HL-60 (cell line): ENCODE measurements around the gene SLC49A3.

Source experiments
- DNase-seq, 2 experiments: peaks; one replicate each; pipeline ENCODE4 v3.0.0-alpha.2; 2010 to 2020; ENCODE audit warnings: low read depth in 1 of 2, low spot score in 1 of 2
- H3K27ac ChIP-seq: fragments of 250-450 bp; sonication (Bioruptor Pico); replicated peaks from 2 replicates; pipeline ENCODE4 v1.5.1; 2020; ENCODE audit warnings: mild to moderate bottlenecking, moderate library complexity
- H3K27me3 ChIP-seq: fragments of 250-450 bp; sonication (Bioruptor Pico); 2 replicates; pipeline ENCODE4 v1.5.1; 2021; ENCODE audit warnings: mild to moderate bottlenecking, moderate library complexity; ENCODE audit not compliant: insufficient read depth, poor library complexity, severe bottlenecking
- H3K4me3 ChIP-seq: replicated peaks from 2 replicates; pipeline ENCODE4 v1.5.1; 2011; ENCODE audit warnings: mild to moderate bottlenecking, control low read depth, low read length; ENCODE audit not compliant: insufficient read depth
- CTCF ChIP-seq: IDR thresholded peaks from one replicate; pipeline ENCODE4 v1.5.1; 2011; ENCODE audit warnings: low read length, control low read depth, inconsistent platforms; ENCODE audit not compliant: insufficient read depth
- GABPA ChIP-seq: IDR thresholded peaks from 2 replicates; pipeline ENCODE4 v1.6.1; 2012; ENCODE audit warnings: low read depth
- POLR2AphosphoS5 ChIP-seq: IDR thresholded peaks from 2 replicates; pipeline ENCODE4 v1.6.1; 2012; ENCODE audit warnings: low read depth
- REST ChIP-seq: IDR thresholded peaks from 2 replicates; pipeline ENCODE4 v1.6.1; 2012; ENCODE audit warnings: low read depth; ENCODE audit not compliant: insufficient replicate concordance
- SPI1 ChIP-seq: IDR thresholded peaks from 2 replicates; pipeline ENCODE4 v1.6.1; 2012; ENCODE audit warnings: low read depth, mild to moderate bottlenecking, borderline replicate concordance

The SLC49A3 gene

GRCh38 chr4:726838-727237 is 37.9 kb upstream of the SLC49A3 start:
- Histone ChIP-seq H3K4me3 (no peak overlapping the region), H3K27me3 (no peaks in the 10 kb centered on the region), H3K27ac (no peak overlapping the region)
- TF ChIP-seq POLR2AphosphoS5, result no peak
- no peak for TF ChIP-seq CTCF
- TF ChIP-seq GABPA, result no peak
- TF ChIP-seq SPI1, result no peak
- TF ChIP-seq REST, result no peak
- no peak for DNase-seq

- Histone ChIP-seq H3K27me3 (no peaks in the 10 kb centered on the region), H3K4me3 (no peak overlapping the region), H3K27ac (no peak overlapping the region)
- TF ChIP-seq REST (no peak), POLR2AphosphoS5 (no peak), SPI1 (no peak), GABPA (no peak), CTCF (no peak)
- no peak for DNase-seq
Observed at GRCh38 chr4:726235-726787, 37.4 kb upstream of the SLC49A3 start.

GRCh38 chr4:725391-726234 is 36.7 kb upstream of the SLC49A3 start:
- Histone ChIP-seq H3K4me3 (no peak overlapping the region), H3K27ac (no peak overlapping the region), H3K27me3 (no peaks in the 10 kb centered on the region)
- no peak for DNase-seq
- TF ChIP-seq GABPA (no peak), POLR2AphosphoS5 (no peak), SPI1 (no peak), CTCF (no peak), REST (no peak)
